Measurements from ENCODE around the gene CACNA1G. TPM values are rescaled to one million over a fixed set of nuclear protein-coding genes. Genes with fewer than 3 reads are reported as not detected.

The CACNA1G gene
- total RNA-seq, 1 experiment from 2014 or later = not detected

- Mint-ChIP-seq H3K27ac (ENCODE audit: low read depth, unreplicated experiment) (peak overlapping the region; percentile 57), H3K4me1 (ENCODE audit: insufficient read depth, unreplicated experiment) (peaks cover 41% of the 10 kb centered on the region), H3K4me3 (ENCODE audit: unreplicated experiment) (no peak overlapping the region), H3K36me3 (ENCODE audit: insufficient read depth, unreplicated experiment) (no peaks in the 10 kb centered on the region), H3K27me3 (ENCODE audit: insufficient read depth, unreplicated experiment) (no peaks in the 10 kb centered on the region), H3K9me3 (ENCODE audit: unreplicated experiment) (no peaks in the 10 kb centered on the region)
- no TSS peak for BruUV-seq (replicated peaks)
- no peak for DNase-seq (ENCODE audit: unreplicated experiment)
- no peak for TF ChIP-seq CTCF (IDR thresholded peaks at IDR 0.05; ENCODE audit: unreplicated experiment)
- intact Hi-C loops (cut with micrococcal nuclease) = no loop called here
- ChIA-PET POLR2A (interaction anchor here (1.6 to 3.8 kb wide), 4 partner anchors 13 to 166 kb away, joined by 3 to 24 read pairs (median 16); no protein-coding TSS in a partner anchor), CTCF (interaction anchor here (0.7 to 1.8 kb wide), 3 partner anchors 15 to 32 kb away, joined by 3 to 8 read pairs (median 4); no protein-coding TSS in a partner anchor)
Observed at GRCh38 chr17:50518384-50519023, 42.0 kb upstream of the CACNA1G start.

DNA sequence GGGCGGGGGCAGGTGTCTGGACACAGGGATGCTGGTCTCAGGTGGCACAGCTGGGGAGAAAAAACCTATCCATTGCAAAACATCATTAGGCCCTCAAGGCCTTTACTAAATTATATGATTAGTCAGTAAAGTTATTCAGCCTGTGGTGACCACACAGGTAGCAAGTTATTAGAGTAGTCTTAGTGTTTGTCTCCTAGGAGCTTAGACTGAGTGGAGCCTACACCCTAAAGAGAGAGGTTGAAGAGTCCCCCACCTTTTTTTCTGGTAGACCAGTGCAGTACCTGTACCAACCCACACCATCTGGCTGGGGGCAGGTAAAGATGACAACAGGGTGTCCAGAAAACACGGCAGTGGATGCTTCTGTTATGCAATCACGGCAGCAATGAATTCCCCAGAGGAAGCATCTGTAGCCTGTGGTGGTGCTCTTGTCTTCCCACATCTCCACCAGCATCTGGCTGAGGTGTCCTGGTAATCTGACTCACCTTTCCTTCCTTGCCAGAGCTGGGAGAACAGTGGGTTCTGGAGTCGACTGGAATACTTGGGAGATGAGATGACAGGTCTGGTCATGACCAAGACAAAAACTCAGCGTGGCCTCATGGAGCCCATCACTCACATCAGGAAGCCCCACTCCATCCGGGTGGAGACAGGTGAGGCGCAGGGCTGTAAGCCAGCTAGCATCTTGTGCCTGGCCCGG, 41.2 kb upstream of the CACNA1G start:
- Mint-ChIP-seq H3K4me3 (ENCODE audit: unreplicated experiment) (no peak overlapping the region), H3K27me3 (ENCODE audit: insufficient read depth, unreplicated experiment) (no peaks in the 10 kb centered on the region), H3K9me3 (ENCODE audit: unreplicated experiment) (no peaks in the 10 kb centered on the region), H3K27ac (ENCODE audit: low read depth, unreplicated experiment) (peak overlapping the region; percentile 57), H3K4me1 (ENCODE audit: insufficient read depth, unreplicated experiment) (peaks cover 41% of the 10 kb centered on the region), H3K36me3 (ENCODE audit: insufficient read depth, unreplicated experiment) (no peaks in the 10 kb centered on the region)
- DNase-seq (ENCODE audit: unreplicated experiment) = peak; percentile 93
- CTCF ChIA-PET = interaction anchor here (0.7 to 1.8 kb wide), 9 partner anchors 14 to 120 kb away, joined by 3 to 8 read pairs (median 3); no protein-coding TSS in a partner anchor
- BruUV-seq (replicated peaks) = no TSS peak
- POLR2A ChIA-PET = interaction anchor here (0.6 to 3.8 kb wide), 7 partner anchors 11 to 165 kb away, joined by 3 to 24 read pairs (median 4); no protein-coding TSS in a partner anchor
- TF ChIP-seq CTCF (IDR thresholded peaks at IDR 0.05; ENCODE audit: unreplicated experiment) = no peak
- intact Hi-C loops (cut with micrococcal nuclease) = no loop called here

DNA sequence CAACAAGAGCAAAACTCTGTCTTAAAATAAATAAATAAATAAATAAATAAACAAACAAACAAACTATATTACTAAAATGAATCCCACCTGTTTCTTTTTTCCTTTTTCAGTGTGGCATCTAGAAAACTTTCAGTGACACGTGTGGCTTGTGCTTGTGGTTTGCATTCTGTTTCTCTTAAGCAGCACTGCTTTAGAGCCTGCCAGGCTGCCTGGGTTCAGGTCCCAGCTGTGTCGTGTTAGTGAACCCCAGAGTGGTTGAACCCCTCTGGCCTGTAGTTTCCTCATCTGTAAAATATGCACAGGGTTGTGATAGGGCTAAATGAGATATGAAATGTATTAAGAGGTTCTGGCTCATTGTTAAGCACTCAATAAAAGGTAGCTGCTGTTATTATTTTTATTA, 40.0 kb upstream of the CACNA1G start:
- ChIA-PET POLR2A (interaction anchor here (1.0 to 3.8 kb wide), 3 partner anchors 10 to 33 kb away, joined by 4 to 24 read pairs (median 19); no protein-coding TSS in a partner anchor), CTCF (interaction anchor here (0.7 to 1.8 kb wide), 8 partner anchors 11 to 119 kb away, joined by 3 to 8 read pairs (median 4); no protein-coding TSS in a partner anchor)
- no TSS peak for BruUV-seq (replicated peaks)
- no peaks in the 10 kb centered on the region for H3K9me3 Mint-ChIP-seq (ENCODE audit: unreplicated experiment)
- H3K4me1 Mint-ChIP-seq (ENCODE audit: insufficient read depth, unreplicated experiment) = peaks cover 32% of the 10 kb centered on the region
- H3K27ac Mint-ChIP-seq (ENCODE audit: low read depth, unreplicated experiment) = no peak overlapping the region
- intact Hi-C loops (cut with micrococcal nuclease) = no loop called here
- no peak for DNase-seq (ENCODE audit: unreplicated experiment)
- H3K4me3 Mint-ChIP-seq (ENCODE audit: unreplicated experiment) = no peak overlapping the region
- no peak for TF ChIP-seq CTCF (IDR thresholded peaks at IDR 0.05; ENCODE audit: unreplicated experiment)
- H3K27me3 Mint-ChIP-seq (ENCODE audit: insufficient read depth, unreplicated experiment) = no peaks in the 10 kb centered on the region
- no peaks in the 10 kb centered on the region for H3K36me3 Mint-ChIP-seq (ENCODE audit: insufficient read depth, unreplicated experiment)

- Mint-ChIP-seq H3K9me3 (ENCODE audit: unreplicated experiment) (no peaks in the 10 kb centered on the region), H3K27ac (ENCODE audit: low read depth, unreplicated experiment) (no peak overlapping the region), H3K4me3 (ENCODE audit: unreplicated experiment) (no peak overlapping the region), H3K27me3 (ENCODE audit: insufficient read depth, unreplicated experiment) (no peaks in the 10 kb centered on the region), H3K4me1 (ENCODE audit: insufficient read depth, unreplicated experiment) (peaks cover 31% of the 10 kb centered on the region), H3K36me3 (ENCODE audit: insufficient read depth, unreplicated experiment) (no peaks in the 10 kb centered on the region)
- no peak for DNase-seq (ENCODE audit: unreplicated experiment)
- TF ChIP-seq CTCF (IDR thresholded peaks at IDR 0.05; ENCODE audit: unreplicated experiment) = no peak
- ChIA-PET POLR2A (interaction anchor here (1.0 to 3.8 kb wide), 2 partner anchors 17 to 34 kb away, joined by 3 to 24 read pairs; no protein-coding TSS in a partner anchor), CTCF (interaction anchor here (0.6 to 1.2 kb wide), 3 partner anchors 16 to 230 kb away, joined by 3 to 4 read pairs (median 3); no protein-coding TSS in a partner anchor)
- intact Hi-C loops (cut with micrococcal nuclease) = no loop called here
- no TSS peak for BruUV-seq (replicated peaks)
Observed at GRCh38 chr17:50521514-50521913, 39.0 kb upstream of the CACNA1G start.

All from MCF 10A (cell line).